GM12875 (cell line): ENCODE measurements around the gene PRG2.

Experiments
- H3K4me3 ChIP-seq: one replicate; pipeline ENCODE4 v1.5.1; 2011; ENCODE audit warnings: low read depth, low read length, control low read depth
- CTCF ChIP-seq: IDR thresholded peaks from 2 replicates; pipeline ENCODE4 v1.5.1; 2011; ENCODE audit warnings: low read depth, mild to moderate bottlenecking, control low read depth, inconsistent platforms, low read length, moderate library complexity, borderline replicate concordance; ENCODE audit not compliant: insufficient read depth

Gene PRG2

DNA sequence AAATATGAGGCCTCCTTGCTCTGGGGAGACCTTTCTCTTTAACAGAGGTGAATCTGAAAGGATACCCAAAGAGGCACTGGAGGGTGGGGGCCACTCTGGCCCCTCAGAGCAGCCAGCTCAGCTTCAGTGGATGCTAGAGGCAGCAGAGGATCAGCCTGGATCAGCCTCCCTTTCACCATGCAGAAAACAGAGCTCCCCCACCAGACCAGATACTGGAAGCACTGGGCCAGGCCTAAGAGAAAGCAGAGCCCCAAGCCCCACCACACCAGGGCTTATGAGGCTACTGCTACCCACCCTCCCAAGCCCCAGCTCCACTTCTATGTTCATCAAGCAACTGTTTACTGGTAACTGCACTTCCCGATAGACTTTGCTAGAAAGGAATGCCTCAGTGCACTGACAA lies 40.5 kb upstream of the PRG2 start:
- no peak for TF ChIP-seq CTCF
- H3K4me3 ChIP-seq = no peak overlapping the region

DNA sequence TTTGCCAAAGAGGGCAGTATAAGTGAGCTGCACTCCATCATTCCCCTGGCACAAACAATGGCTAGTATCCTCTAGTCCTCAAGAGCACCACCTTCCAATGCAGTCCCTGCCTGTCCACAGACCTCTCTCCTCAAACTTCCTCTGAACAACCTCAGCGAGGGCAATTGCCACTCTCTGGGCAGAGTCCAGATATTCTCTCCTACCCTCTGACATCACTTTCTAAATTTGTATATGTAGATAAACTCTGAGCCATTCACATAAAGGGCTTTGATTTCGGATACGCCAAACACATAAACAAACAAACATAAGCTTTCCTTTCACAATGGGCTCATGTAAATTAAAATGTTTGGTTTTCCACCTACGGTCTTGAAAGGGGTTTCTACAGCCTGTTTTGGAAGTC lies 39.5 kb upstream of the PRG2 start:
- no peak overlapping the region for H3K4me3 ChIP-seq
- no peak for TF ChIP-seq CTCF

GRCh38 chr11:57428643-57429042 lies 38.2 kb upstream of the PRG2 start:
- TF ChIP-seq CTCF = no peak
- no peak overlapping the region for H3K4me3 ChIP-seq

DNA sequence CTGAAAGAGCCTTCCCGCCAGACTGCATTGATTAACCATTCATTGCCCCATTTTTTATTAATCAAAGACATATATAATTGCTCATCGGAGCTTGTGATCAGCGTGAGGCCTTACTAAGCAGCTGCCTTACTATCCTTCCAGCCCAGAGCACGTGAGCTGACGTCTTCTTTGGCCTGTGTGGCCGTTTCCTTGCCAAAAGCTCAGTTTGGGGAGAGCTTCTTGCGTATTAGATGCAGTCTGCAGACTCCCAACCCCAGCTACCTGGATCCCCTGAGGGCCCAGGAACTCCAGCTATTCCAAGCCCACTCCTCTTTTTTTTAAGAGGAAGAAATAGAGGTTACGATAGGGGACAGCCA lies 37.3 kb upstream of the PRG2 start:
- TF ChIP-seq CTCF = no peak
- no peak overlapping the region for H3K4me3 ChIP-seq

DNA sequence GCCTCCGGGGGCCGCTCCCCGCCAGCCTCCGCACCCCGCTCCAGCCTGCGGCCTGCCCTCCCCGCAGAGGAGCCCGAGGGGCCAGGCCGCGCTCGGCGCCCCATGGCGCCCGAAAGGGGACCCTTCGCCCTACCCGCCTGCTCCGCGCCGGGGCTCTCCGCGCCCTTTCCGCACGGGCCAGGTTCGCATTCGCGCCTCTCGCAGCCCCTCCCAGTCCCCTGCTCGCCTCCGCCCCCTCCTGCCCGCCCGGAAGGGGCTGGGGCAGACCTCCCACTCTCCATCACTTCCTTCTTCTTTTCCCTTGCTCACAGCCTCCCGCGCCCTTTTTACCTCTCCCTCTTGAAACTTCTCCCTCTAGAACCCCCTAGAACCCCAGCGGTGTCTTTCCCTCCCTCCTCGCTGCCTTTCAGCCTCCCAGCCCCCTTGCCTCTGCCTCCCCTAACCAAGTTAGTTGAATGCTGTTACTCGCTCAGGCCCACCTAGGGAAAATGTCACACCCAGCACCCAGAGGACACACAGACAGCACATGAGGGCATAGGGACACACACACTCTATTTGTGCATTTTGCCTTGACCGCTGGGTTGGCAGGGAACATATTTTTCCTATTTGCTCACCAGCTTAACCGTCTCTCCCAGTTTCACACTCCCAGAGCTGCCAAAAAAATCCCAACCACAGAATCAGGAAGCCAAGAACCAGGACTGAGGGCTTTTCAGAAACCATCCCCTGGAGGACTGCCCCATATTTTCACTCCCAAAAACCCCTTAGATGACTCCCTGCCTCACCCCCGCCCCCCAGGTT lies 36.7 kb upstream of the PRG2 start, which contains the start of gene SLC43A3:
SLC43A3 (minus strand) TSS at position 193 of the 798 bp plus-strand sequence. CDS start 949 bp downstream, outside the sequence.
- peak within 1 kb of the TSS; percentile 85 for H3K4me3 ChIP-seq
- no peak for TF ChIP-seq CTCF

- no peak for TF ChIP-seq CTCF
- H3K4me3 ChIP-seq = peak overlapping the region; percentile 85
Observed at GRCh38 chr11:57426439-57426928, 36.0 kb upstream of the PRG2 start.

DNA sequence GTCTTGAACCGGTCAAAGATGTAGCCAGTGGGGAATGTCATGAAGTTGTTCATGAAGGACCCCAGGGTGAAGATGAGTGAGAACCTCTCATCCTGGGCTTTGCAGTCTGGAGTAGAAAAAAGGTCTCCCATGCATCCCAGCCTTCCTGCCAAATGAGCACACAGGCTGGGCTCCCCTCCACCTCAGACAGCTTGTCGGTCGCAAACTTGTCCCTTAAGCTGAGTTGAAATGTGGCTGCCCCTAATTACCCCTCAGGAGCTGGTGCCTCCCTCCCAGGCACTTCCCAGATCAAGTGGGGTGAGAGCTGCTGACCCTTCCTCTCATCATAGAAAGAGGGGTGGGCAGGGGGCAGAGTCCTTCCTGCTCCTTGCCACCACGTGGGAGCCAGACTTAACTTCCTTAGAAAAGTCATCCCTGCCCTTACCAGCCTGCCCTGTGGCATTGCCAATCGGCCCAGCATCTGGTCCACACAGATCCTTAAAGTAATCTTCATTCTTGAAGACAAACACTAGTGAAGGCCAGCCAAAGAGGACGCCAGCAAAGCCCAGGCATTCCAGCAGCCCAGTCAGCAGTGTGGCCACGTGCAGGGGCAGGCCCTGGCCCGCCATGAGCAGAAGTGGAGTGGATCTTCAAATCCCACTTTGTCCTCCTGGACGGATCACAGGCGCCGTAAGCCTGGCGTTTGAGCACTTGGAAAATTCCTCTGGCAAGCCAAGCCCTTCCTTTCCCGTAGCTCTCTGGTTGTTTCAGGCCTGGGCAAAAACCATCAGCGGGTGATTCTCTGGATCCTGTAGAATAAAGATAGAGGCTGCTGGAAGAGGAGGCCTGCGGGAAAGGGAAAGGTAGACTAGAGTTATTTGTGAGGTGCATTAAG lies 35.4 kb upstream of the PRG2 start:
- peak overlapping the region; percentile 85 for H3K4me3 ChIP-seq
- TF ChIP-seq CTCF = no peak
